H1 (cell line): Measurements from ENCODE around the gene SETD1B. TPM values are rescaled to one million over a fixed set of nuclear protein-coding genes. Genes with fewer than 3 reads are reported as not detected.

Experiments used
- CTCF ChIA-PET: fragments of 300-600 bp; sonication (Branson Sonifier 250); formaldehyde crosslinking; loops from one replicate; lab custom pipeline; 2021; ENCODE audit not compliant: partially characterized antibody; lab: Charles Lee
- POLR2A ChIA-PET: fragments of 300-600 bp; sonication (Branson Sonifier 250); formaldehyde crosslinking; loops from one replicate; lab custom pipeline; 2021; ENCODE audit warnings: inconsistent platforms; ENCODE audit not compliant: partially characterized antibody; lab: Charles Lee
- DNase-seq, 2 experiments: peaks; one replicate each; pipeline versions ENCODE4 v3.0.0 to v3.0.0-alpha.2; 2010 to 2022; ENCODE audit warnings: low spot score in 2 of 2, low read depth in 1 of 2, mixed read lengths in 1 of 2
- FAIRE-seq: peaks from 2 replicates; lab custom pipeline; 2011; peaks lifted over from hg19 to GRCh38; lab: Jason Lieb, UNC
- H2AFZ ChIP-seq: 2 replicates; pipeline ENCODE4 v1.8.1; 2012; ENCODE audit warnings: low read length, inconsistent platforms
- H2AK5ac ChIP-seq: 2 replicates; pipeline ENCODE4 v1.6.1; 2013; ENCODE audit warnings: low read depth, low read length
- H2BK120ac ChIP-seq: replicated peaks from 2 replicates; pipeline ENCODE3; 2013; ENCODE audit warnings: low read depth, low read length, inconsistent platforms
- H2BK12ac ChIP-seq: 2 replicates; pipeline ENCODE4 v1.6.1; 2013; ENCODE audit warnings: low read depth, low read length
- H2BK15ac ChIP-seq: 2 replicates; pipeline ENCODE4 v1.6.1; 2013; ENCODE audit warnings: low read length
- H2BK20ac ChIP-seq: 2 replicates; pipeline ENCODE4 v1.6.1; 2013; ENCODE audit warnings: low read length
- H2BK5ac ChIP-seq: 2 replicates; pipeline ENCODE4 v1.6.1; 2013; ENCODE audit warnings: low read depth, low read length
- H3K14ac ChIP-seq: 2 replicates; pipeline ENCODE4 v1.6.1; 2013; ENCODE audit warnings: inconsistent platforms; ENCODE audit not compliant: insufficient read length
- H3K18ac ChIP-seq: 2 replicates; pipeline ENCODE4 v1.6.1; 2013; ENCODE audit warnings: low read length; ENCODE audit errors: extremely low read depth
- H3K23ac ChIP-seq: 2 replicates; pipeline ENCODE4 v1.6.1; 2013; ENCODE audit warnings: inconsistent platforms; ENCODE audit not compliant: insufficient read length
- H3K23me2 ChIP-seq: 2 replicates; pipeline ENCODE4 v1.6.1; 2013; ENCODE audit warnings: low read depth, low read length
- H3K27ac ChIP-seq: 2 replicates; pipeline ENCODE4 v1.6.1; 2011; ENCODE audit warnings: low read depth, low read length, inconsistent platforms
- H3K27me3 ChIP-seq, 4 experiments: replicated peaks in 1 of 4; 1 replicate in 1 of 4; 2 replicates in 3 of 4; pipeline versions ENCODE4 v1.6.1 to v1.8.1; 2011 to 2013; ENCODE audit warnings: low read length in 3 of 4, mild to moderate bottlenecking in 3 of 4, inconsistent platforms in 2 of 4, mixed read lengths in 2 of 4, moderate library complexity in 1 of 4; ENCODE audit not compliant: control insufficient read depth in 3 of 4, insufficient read depth in 3 of 4; ENCODE audit errors: extremely low read depth in 1 of 4
- H3K36me3 ChIP-seq, 4 experiments: 2 replicates each; pipeline versions ENCODE4 v1.6.1 to v1.8.1; 2011 to 2013; ENCODE audit warnings: mild to moderate bottlenecking in 4 of 4, low read length in 3 of 4, moderate library complexity in 2 of 4, control low read depth in 1 of 4, inconsistent platforms in 1 of 4; ENCODE audit not compliant: insufficient read depth in 4 of 4, control insufficient read depth in 2 of 4
- H3K4ac ChIP-seq: replicated peaks from 2 replicates; pipeline ENCODE3; 2013; ENCODE audit warnings: low read length, low read depth, mixed read lengths, inconsistent platforms; ENCODE audit not compliant: insufficient read length
- H3K4me1 ChIP-seq, 4 experiments: replicated peaks in 1 of 4; 1 replicate in 1 of 4; 2 replicates in 3 of 4; pipeline versions ENCODE4 v1.6.1 to v1.8.1; 2011 to 2013; ENCODE audit warnings: low read length in 3 of 4, inconsistent platforms in 2 of 4, mixed read lengths in 1 of 4; ENCODE audit not compliant: insufficient read depth in 4 of 4, control insufficient read depth in 3 of 4
- H3K4me2 ChIP-seq, 2 experiments: 2 replicates each; pipeline versions ENCODE4 v1.6.1 to v1.8.1; 2011 to 2013; ENCODE audit warnings: low read depth in 2 of 2, low read length in 2 of 2, control low read depth in 1 of 2, inconsistent platforms in 1 of 2, mild to moderate bottlenecking in 1 of 2; ENCODE audit not compliant: insufficient read depth in 1 of 2
- H3K4me3 ChIP-seq, 4 experiments: fragments of 200-600, 300-600 bp in 1 of 4; sonication (generic), shearing (Covaris generic), sonication (Bioruptor Twin) in 1 of 4; 2 replicates each; pipeline versions ENCODE4 v1.5.1 to v1.8.1; 2011 to 2016; ENCODE audit warnings: low read length in 4 of 4, low read depth in 3 of 4, control low read depth in 2 of 4, inconsistent platforms in 2 of 4, mild to moderate bottlenecking in 2 of 4, mixed read lengths in 1 of 4, moderate library complexity in 1 of 4; ENCODE audit not compliant: insufficient read depth in 2 of 4; ENCODE audit errors: extremely low read depth in 1 of 4
- H3K56ac ChIP-seq: replicated peaks from 2 replicates; pipeline ENCODE3; 2013; ENCODE audit warnings: low read depth, mild to moderate bottlenecking, mixed read lengths, low read length, inconsistent platforms; ENCODE audit not compliant: insufficient read length
- H3K79me1 ChIP-seq: 2 replicates; pipeline ENCODE4 v1.6.1; 2013; ENCODE audit warnings: low read depth, low read length, control low read depth
- H3K79me2 ChIP-seq, 2 experiments: 2 replicates each; pipeline versions ENCODE4 v1.6.1 to v1.8.1; 2012 to 2013; ENCODE audit warnings: low read length in 2 of 2, mild to moderate bottlenecking in 2 of 2, inconsistent platforms in 1 of 2; ENCODE audit not compliant: insufficient read depth in 2 of 2, control insufficient read depth in 1 of 2
- H3K9ac ChIP-seq, 4 experiments: replicated peaks in 1 of 4; 1 replicate in 1 of 4; 2 replicates in 3 of 4; pipeline versions ENCODE4 v1.6.1 to v1.8.1; 2011 to 2013; ENCODE audit warnings: low read depth in 3 of 4, low read length in 3 of 4, control low read depth in 2 of 4, mild to moderate bottlenecking in 2 of 4, moderate library complexity in 2 of 4, inconsistent platforms in 1 of 4; ENCODE audit errors: extremely low read depth in 1 of 4
- H3K9me3 ChIP-seq, 2 experiments: 2 replicates each; pipeline versions ENCODE4 v1.6.1 to v1.8.1; 2012 to 2013; ENCODE audit warnings: mild to moderate bottlenecking in 2 of 2, moderate library complexity in 2 of 2, control low read depth in 1 of 2, inconsistent platforms in 1 of 2, low read depth in 1 of 2, low read length in 1 of 2, mixed read lengths in 1 of 2; ENCODE audit not compliant: insufficient read depth in 2 of 2
- H4K20me1 ChIP-seq, 2 experiments: replicated peaks in 1 of 2; 2 replicates each; pipeline versions ENCODE3 to v1.8.1; 2011 to 2013; ENCODE audit warnings: inconsistent platforms in 2 of 2, low read length in 2 of 2, mild to moderate bottlenecking in 1 of 2; ENCODE audit not compliant: insufficient read depth in 2 of 2, control insufficient read depth in 1 of 2
- H4K5ac ChIP-seq: 2 replicates; pipeline ENCODE4 v1.6.1; 2013; ENCODE audit warnings: low read length, low read depth, mixed read lengths, inconsistent platforms; ENCODE audit not compliant: insufficient read length
- H4K8ac ChIP-seq: 2 replicates; pipeline ENCODE4 v1.8.0; 2013; ENCODE audit warnings: mild to moderate bottlenecking, moderate library complexity, low read length, inconsistent platforms; ENCODE audit not compliant: insufficient read depth; ENCODE audit errors: extremely low read depth
- H4K91ac ChIP-seq: replicated peaks from 2 replicates; pipeline ENCODE3; 2013; ENCODE audit warnings: low read length, mixed read lengths, inconsistent platforms; ENCODE audit not compliant: insufficient read length
- HDAC6 ChIP-seq: IDR thresholded peaks from one replicate; pipeline ENCODE4 v1.7.1; 2012; ENCODE audit warnings: low read depth, mild to moderate bottlenecking, inconsistent platforms, low read length, moderate library complexity
- MAFK ChIP-seq: IDR thresholded peaks from 2 replicates; pipeline ENCODE4 v1.6.1; 2012; ENCODE audit warnings: low read depth, mild to moderate bottlenecking, improper control_type of control experiment, low read length
- NANOG ChIP-seq: IDR thresholded peaks from 2 replicates; pipeline ENCODE4 v1.6.1; 2011; ENCODE audit warnings: low read length, low read depth, mild to moderate bottlenecking, inconsistent platforms; ENCODE audit not compliant: insufficient read depth, poor library complexity, severe bottlenecking
- WGBS, 2 experiments: shearing (Covaris generic) in 1 of 2; methylation state at CpG; one replicate each; pipeline versions ENCODE4 v1.1.6 to v1.1.7; 2013 to 2015; ENCODE audit warnings: low lambda C conversion rate in 2 of 2, mixed read lengths in 2 of 2, inconsistent platforms in 1 of 2, low coverage in 1 of 2, missing lambda C conversion rate in 1 of 2; ENCODE audit not compliant: insufficient replicate concordance in 2 of 2, insufficient coverage in 1 of 2, insufficient read length in 1 of 2; ENCODE audit errors: extremely low coverage in 1 of 2, missing lambda C conversion rate in 1 of 2; 5-methylcytosine and 5-hydroxymethylcytosine counted together
- polyA plus RNA-seq, 7 experiments: library from polyadenylated mRNA; depleted of rRNA in 3 of 7; stranded (reverse) in 5 of 7; unstranded in 2 of 7; fragments of >200 nt in 5 of 7; fragments of 200-250 nt in 2 of 7; gene quantifications; 1 replicate in 5 of 7; 2 replicates in 1 of 7; 4 replicates in 1 of 7; pipeline versions ENCODE4 v1.2.1 to v1.2.3, GENCODE V29; 2011 to 2013; ENCODE audit warnings: missing spikeins in 2 of 7, mixed read lengths in 2 of 7
- total RNA-seq: library from RNA; stranded (reverse); fragmentation: NEBNext Ultra II Directional; extraction: Animal tissue kit (Norgen Biotek cat#: 25700); gene quantifications from 2 replicates; pipeline ENCODE4 v1.2.1, GENCODE V29; 2021

Gene SETD1B
- total and polyA plus RNA-seq, 2 of the 8 experiments (the other 6 are each of a cell fraction or from before 2014, with no cell fraction given): 1.3 to 17.7 TPM

GRCh38 chr12:121845701-121846100 is 41.9 kb downstream of the SETD1B start:
- H3K4me3 ChIP-seq: no peak overlapping the region
- FAIRE-seq (no peak), DNase-seq (no peak)
- no peaks in the 10 kb centered on the region for H4K20me1 ChIP-seq
- H3K9me3 ChIP-seq: no peaks in the 10 kb centered on the region
- H3K36me3 ChIP-seq: no peaks in the 10 kb centered on the region
- no peak overlapping the region for H2BK15ac ChIP-seq
- no peak overlapping the region for H3K9ac ChIP-seq
- H2BK5ac ChIP-seq: no peak overlapping the region
- no peak overlapping the region for H3K14ac ChIP-seq
- no peak overlapping the region for H3K23ac ChIP-seq
- no peak overlapping the region for H4K5ac ChIP-seq
- ChIA-PET CTCF (interaction anchor here (0.6 to 11.1 kb wide), 5 partner anchors 34 to 1430 kb away, joined by 3 to 111 read pairs (median 5); partner anchors contain the start of gene RHOF), POLR2A (interaction anchor here (0.9 to 2.0 kb wide), 2 partner anchors 9 to 52 kb away, joined by 3 to 4 read pairs; partner anchors contain the start of gene RHOF)
- no peak overlapping the region for H3K27ac ChIP-seq
- no peaks in the 10 kb centered on the region for H3K27me3 ChIP-seq
- no peak overlapping the region for H3K4ac ChIP-seq
- H4K8ac ChIP-seq: no peak overlapping the region
- no peak overlapping the region for H3K18ac ChIP-seq
- no peak overlapping the region for H2BK20ac ChIP-seq
- H3K56ac ChIP-seq: no peak overlapping the region
- H3K23me2 ChIP-seq: no peaks in the 10 kb centered on the region
- H3K79me1 ChIP-seq: no peaks in the 10 kb centered on the region
- 88% methylated on average over 1 of the region's 1 CpG; no CpG with 5 or more reads in 1 of the 2 experiments for WGBS, 2 experiments
- no peak overlapping the region for H2AFZ ChIP-seq
- H3K79me2 ChIP-seq: no peaks in the 10 kb centered on the region
- H2AK5ac ChIP-seq: no peak overlapping the region
- no peak overlapping the region for H2BK120ac ChIP-seq
- no peaks in the 10 kb centered on the region; a peak in 1 of 7 replicates for H3K4me1 ChIP-seq
- no peak overlapping the region for H2BK12ac ChIP-seq
- H4K91ac ChIP-seq: no peak overlapping the region
- no peak overlapping the region for H3K4me2 ChIP-seq
- TF ChIP-seq NANOG (no peak), HDAC6 (no peak), MAFK (no peak)
